Upper lobe of right lung (tissue), 1 donor: ENCODE measurements around the gene CPNE7. TPM values are rescaled to one million over a fixed set of nuclear protein-coding genes. Genes with fewer than 3 reads are reported as not detected.
"Not testable (repeated sequence)": the region's sequence is repeated elsewhere in the genome, so short reads cannot be mapped to it uniquely, and the experiment has no call there.

Source experiments
- ATAC-seq: fragments of 200-7000 bp; cut with Tn5 transposase; one replicate; pipeline ENCODE4 v1.9.1; 2020; ENCODE audit warnings: mild to moderate bottlenecking, moderate library complexity
- DNase-seq: peaks from one replicate; pipeline ENCODE4 v3.0.0-alpha.2; 2020
- H3K27ac ChIP-seq: fragments of 200-600 bp; one replicate; pipeline ENCODE4 v1.8.0; 2022
- H3K27me3 ChIP-seq: fragments of 200-600 bp; one replicate; pipeline ENCODE4 v1.8.0; 2022; ENCODE audit warnings: mild to moderate bottlenecking
- H3K36me3 ChIP-seq: fragments of 200-600 bp; one replicate; pipeline ENCODE4 v1.8.0; 2022
- H3K4me1 ChIP-seq: fragments of 200-600 bp; one replicate; pipeline ENCODE4 v1.8.0; 2022
- H3K4me3 ChIP-seq: fragments of 200-600 bp; one replicate; pipeline ENCODE4 v1.8.0; 2022; ENCODE audit warnings: mild to moderate bottlenecking
- H3K9me3 ChIP-seq: fragments of 200-600 bp; one replicate; pipeline ENCODE4 v1.8.0; 2022
- CTCF ChIP-seq: fragments of 200-600 bp; IDR thresholded peaks from one replicate; pipeline ENCODE4 v1.8.0; 2022; ENCODE audit warnings: antibody characterized with exemption
- intact Hi-C: fragments of 100-400 bp; cut with DNase I; formaldehyde crosslinking; loops from one replicate; pipeline ENCODE4 v1.11.0; 2022
- total RNA-seq: library from RNA; stranded (reverse); fragmentation: NEBNext Ultra II Directional; extraction: Animal tissue kit (Norgen Biotek cat#: 25700); gene quantifications from one replicate; pipeline ENCODE4 v1.2.1, GENCODE V29; 2021
- donor health status: DM: no; HTN: yes; CAD: no; lungs with severe emphysema.

The CPNE7 gene
- total RNA-seq, 1 donor from 2014 or later: 4.8 TPM

- Histone ChIP-seq H3K36me3 (peaks cover 38% of the 10 kb centered on the region), H3K27ac (no peak overlapping the region)
- peak; percentile 85 for DNase-seq
Observed at GRCh38 chr16:89565506-89566372, 9.8 kb upstream of the CPNE7 start.

GRCh38 chr16:89567656-89568594, 7.6 kb upstream of the CPNE7 start:
- Histone ChIP-seq H3K9me3 (no peaks in the 10 kb centered on the region), H3K27me3 (no peaks in the 10 kb centered on the region), H3K4me1 (peaks cover 27% of the 10 kb centered on the region), H3K36me3 (peaks cover 19% of the 10 kb centered on the region), H3K4me3 (no peak overlapping the region), H3K27ac (no peak overlapping the region)
- DNase-seq (no peak), ATAC-seq (no peak)
- no peak for TF ChIP-seq CTCF
- intact Hi-C loops: no loop called here

More at GRCh38 chr16:89565506-89566372, 9.8 kb upstream of the CPNE7 start:
- no peaks in the 10 kb centered on the region for H3K27me3 ChIP-seq
- H3K4me1 ChIP-seq: peaks cover 41% of the 10 kb centered on the region
- H3K4me3 ChIP-seq: peak overlapping the region; percentile 11
- intact Hi-C loops: no loop called here
- TF ChIP-seq CTCF: peak; percentile 58
- peak; percentile 65 for ATAC-seq
- no peaks in the 10 kb centered on the region for H3K9me3 ChIP-seq

- H3K4me3 ChIP-seq: no peak overlapping the region
- intact Hi-C loops: no loop called here
- ATAC-seq (no peak), DNase-seq (no peak)
- no peak overlapping the region for H3K27ac ChIP-seq
- H3K4me1 ChIP-seq: peaks cover 19% of the 10 kb centered on the region
- no peak for TF ChIP-seq CTCF
- H3K36me3 ChIP-seq: peaks cover 1% of the 10 kb centered on the region
- no peaks in the 10 kb centered on the region for H3K9me3 ChIP-seq
- H3K27me3 ChIP-seq: peaks cover 13% of the 10 kb centered on the region
Observed at GRCh38 chr16:89569506-89570341, 5.8 kb upstream of the CPNE7 start.

- Histone ChIP-seq H3K36me3 (no peaks in the 10 kb centered on the region), H3K9me3 (no peaks in the 10 kb centered on the region), H3K4me3 (no peak overlapping the region), H3K27me3 (peaks cover 21% of the 10 kb centered on the region), H3K4me1 (peaks cover 19% of the 10 kb centered on the region), H3K27ac (no peak overlapping the region)
- intact Hi-C loops: no loop called here
- DNase-seq (no peak), ATAC-seq (no peak)
- no peak for TF ChIP-seq CTCF
Observed at GRCh38 chr16:89570342-89570923, 5.1 kb upstream of the CPNE7 start.

- peaks cover 21% of the 10 kb centered on the region for H3K27me3 ChIP-seq
- H3K4me3 ChIP-seq, H3K9me3 ChIP-seq, DNase-seq, intact Hi-C loops, H3K36me3 ChIP-seq, ATAC-seq, H3K27ac ChIP-seq: not testable (repeated sequence)
- peaks cover 13% of the 10 kb centered on the region for H3K4me1 ChIP-seq
Observed at GRCh38 chr16:89570983-89571598, 4.5 kb upstream of the CPNE7 start.
